HepG2 (cell line): Measurements from ENCODE around the gene THRB. TPM values are rescaled to one million over a fixed set of nuclear protein-coding genes. Genes with fewer than 3 reads are reported as not detected.
A peak's percentile ranks its signal among the peaks of the same experiment; 100 is the strongest.

Experiments
- AHR ChIP-seq: IDR thresholded peaks from 2 replicates; pipeline ENCODE4 v1.6.1; 2018; ENCODE audit warnings: missing genetic modification reagents, missing compliant biosample characterization
- CEBPB ChIP-seq: IDR thresholded peaks from 2 replicates; pipeline ENCODE4 v1.6.1; 2011; ENCODE audit warnings: low read depth, low read length, improper control_type of control experiment, borderline replicate concordance
- FOXK2 ChIP-seq: fragments of 450-650 bp; IDR thresholded peaks from 2 replicates; pipeline ENCODE4 v1.6.1; 2016
- FOXO1 ChIP-seq: sonication (generic); formaldehyde crosslinking; IDR thresholded peaks from 2 replicates; pipeline ENCODE4 v1.4.0; 2020; ENCODE audit warnings: missing genetic modification reagents
- GATAD1 ChIP-seq: IDR thresholded peaks from 2 replicates; pipeline ENCODE4 v1.6.1; 2016; ENCODE audit warnings: missing genetic modification reagents, missing compliant biosample characterization
- HMG20B ChIP-seq: conservative IDR thresholded peaks from 2 replicates; pipeline ENCODE4 v1.6.1; 2016; ENCODE audit warnings: missing genetic modification reagents, missing compliant biosample characterization
- KDM5A ChIP-seq: fragments of 200-600 bp; sonication (generic); IDR thresholded peaks from 2 replicates; pipeline ENCODE4 v1.7.0; 2018; ENCODE audit warnings: antibody characterized with exemption, mild to moderate bottlenecking, low read length, borderline replicate concordance
- KMT2B ChIP-seq: IDR thresholded peaks from 2 replicates; pipeline ENCODE4 v1.6.1; 2016; ENCODE audit warnings: missing genetic modification reagents, missing compliant biosample characterization
- MTA1 ChIP-seq: sonication (generic); formaldehyde crosslinking; IDR thresholded peaks from 2 replicates; pipeline ENCODE4 v1.4.0; 2020; ENCODE audit warnings: missing genetic modification reagents, mild to moderate bottlenecking, borderline replicate concordance
- NFE2L2 ChIP-seq: fragments of 150-350 bp; IDR thresholded peaks from 2 replicates; pipeline ENCODE4 v1.6.1; 2014; ENCODE audit warnings: low read length
- PCBP2 ChIP-seq: fragments of 200-400 bp; formaldehyde crosslinking; optimal IDR thresholded peaks from 2 replicates; pipeline ENCODE3; 2018; ENCODE audit warnings: low read length, low read depth; ENCODE audit not compliant: poor library complexity, severe bottlenecking
- SIX4 ChIP-seq: sonication (generic); formaldehyde crosslinking; IDR thresholded peaks from 2 replicates; pipeline ENCODE4 v1.4.0; 2020; ENCODE audit warnings: missing genetic modification reagents
- SNAPC4 ChIP-seq: sonication (generic); formaldehyde crosslinking; IDR thresholded peaks from 2 replicates; pipeline ENCODE4 v1.4.0; 2020; ENCODE audit warnings: mild to moderate bottlenecking, missing genetic modification reagents
- TCF7 ChIP-seq: sonication (generic); IDR thresholded peaks from 2 replicates; pipeline ENCODE4 v1.6.1; 2016; ENCODE audit warnings: antibody characterized with exemption, low read depth
- TEF ChIP-seq: sonication (generic); formaldehyde crosslinking; IDR thresholded peaks from 2 replicates; pipeline ENCODE4 v1.5.0; 2020; ENCODE audit warnings: missing genetic modification reagents
- ZBTB1 ChIP-seq: sonication (generic); formaldehyde crosslinking; IDR thresholded peaks from 2 replicates; pipeline ENCODE4 v1.4.0; 2020; ENCODE audit warnings: missing genetic modification reagents, borderline replicate concordance
- ZNF317 ChIP-seq: sonication (generic); formaldehyde crosslinking; IDR thresholded peaks from 2 replicates; pipeline ENCODE4 v1.5.0; 2020; ENCODE audit warnings: mild to moderate bottlenecking, missing genetic modification reagents
- ZNF580 ChIP-seq: IDR thresholded peaks from 2 replicates; pipeline ENCODE4 v1.6.1; 2016; ENCODE audit warnings: low read depth, borderline replicate concordance
- ZSCAN31 ChIP-seq: sonication (generic); formaldehyde crosslinking; IDR thresholded peaks from 2 replicates; pipeline ENCODE4 v1.5.0; 2020; ENCODE audit warnings: low read depth, mild to moderate bottlenecking, missing genetic modification reagents
- polyA plus RNA-seq, 8 experiments: library from polyadenylated mRNA; depleted of rRNA in 3 of 8; stranded (reverse) in 7 of 8; unstranded in 1 of 8; fragments of >200 nt; fragmentation: Illumina TruSeq in 4 of 8; extraction: Trizol in 4 of 8; gene quantifications; 2 replicates each; pipeline versions ENCODE4 v1.2.1 to v1.2.3, GENCODE V29; 2011 to 2016; ENCODE audit warnings: low read depth in 4 of 8, missing spikeins in 1 of 8, mixed read lengths in 1 of 8; ENCODE audit not compliant: insufficient read depth in 1 of 8
- total RNA-seq, 5 experiments: library from RNA; depleted of rRNA; stranded (reverse); fragments of >200 nt; fragmentation: Illumina TruSeq; extraction: Trizol; gene quantifications; 2 replicates each; pipeline ENCODE4 v1.2.3, GENCODE V29; 2016; ENCODE audit warnings: low read depth in 1 of 5
- TF ChIP-seq, protein P1 (sequence below): sonication (generic); formaldehyde crosslinking; IDR thresholded peaks from 2 replicates; pipeline ENCODE4 v1.5.1; 2020; ENCODE audit warnings: mild to moderate bottlenecking, missing genetic modification reagents, moderate library complexity

The THRB gene
- total and polyA plus RNA-seq, 2 of the 13 experiments (the other 11 are each of a cell fraction or from before 2014, with no cell fraction given) = 4.7 to 22.7 TPM

GRCh38 chr3:24493746-24494617 lies 668 bp downstream of the THRB start (continued):
- TF ChIP-seq MTA1 (CRISPR knock-in tag) (peak; percentile 40; the same call in 1 of the 2 replicates), TCF7 (no peak), ZSCAN31 (CRISPR knock-in tag) (no peak), SNAPC4 (CRISPR knock-in tag) (0 out of 2 replicates have a peak, but pooled peaks have one; percentile 49), NFE2L2 (no peak), AHR (CRISPR knock-in tag) (no peak), CEBPB (no peak), KDM5A (0 out of 2 replicates have a peak, but pooled peaks have one; percentile 5), GATAD1 (CRISPR knock-in tag) (no peak), KMT2B (peak; percentile 65), PCBP2 (no peak), ZNF317 (CRISPR knock-in tag) (peak; percentile 32; the same call in 1 of the 2 replicates), ZNF580 (no peak), TEF (CRISPR knock-in tag) (no peak), ZBTB1 (CRISPR knock-in tag) (no peak), HMG20B (CRISPR knock-in tag) (no peak), FOXO1 (CRISPR knock-in tag) (no peak), FOXK2 (0 out of 2 replicates have a peak, but pooled peaks have one; percentile 17), SIX4 (CRISPR knock-in tag) (no peak)
- TF ChIP-seq, protein P1, sequence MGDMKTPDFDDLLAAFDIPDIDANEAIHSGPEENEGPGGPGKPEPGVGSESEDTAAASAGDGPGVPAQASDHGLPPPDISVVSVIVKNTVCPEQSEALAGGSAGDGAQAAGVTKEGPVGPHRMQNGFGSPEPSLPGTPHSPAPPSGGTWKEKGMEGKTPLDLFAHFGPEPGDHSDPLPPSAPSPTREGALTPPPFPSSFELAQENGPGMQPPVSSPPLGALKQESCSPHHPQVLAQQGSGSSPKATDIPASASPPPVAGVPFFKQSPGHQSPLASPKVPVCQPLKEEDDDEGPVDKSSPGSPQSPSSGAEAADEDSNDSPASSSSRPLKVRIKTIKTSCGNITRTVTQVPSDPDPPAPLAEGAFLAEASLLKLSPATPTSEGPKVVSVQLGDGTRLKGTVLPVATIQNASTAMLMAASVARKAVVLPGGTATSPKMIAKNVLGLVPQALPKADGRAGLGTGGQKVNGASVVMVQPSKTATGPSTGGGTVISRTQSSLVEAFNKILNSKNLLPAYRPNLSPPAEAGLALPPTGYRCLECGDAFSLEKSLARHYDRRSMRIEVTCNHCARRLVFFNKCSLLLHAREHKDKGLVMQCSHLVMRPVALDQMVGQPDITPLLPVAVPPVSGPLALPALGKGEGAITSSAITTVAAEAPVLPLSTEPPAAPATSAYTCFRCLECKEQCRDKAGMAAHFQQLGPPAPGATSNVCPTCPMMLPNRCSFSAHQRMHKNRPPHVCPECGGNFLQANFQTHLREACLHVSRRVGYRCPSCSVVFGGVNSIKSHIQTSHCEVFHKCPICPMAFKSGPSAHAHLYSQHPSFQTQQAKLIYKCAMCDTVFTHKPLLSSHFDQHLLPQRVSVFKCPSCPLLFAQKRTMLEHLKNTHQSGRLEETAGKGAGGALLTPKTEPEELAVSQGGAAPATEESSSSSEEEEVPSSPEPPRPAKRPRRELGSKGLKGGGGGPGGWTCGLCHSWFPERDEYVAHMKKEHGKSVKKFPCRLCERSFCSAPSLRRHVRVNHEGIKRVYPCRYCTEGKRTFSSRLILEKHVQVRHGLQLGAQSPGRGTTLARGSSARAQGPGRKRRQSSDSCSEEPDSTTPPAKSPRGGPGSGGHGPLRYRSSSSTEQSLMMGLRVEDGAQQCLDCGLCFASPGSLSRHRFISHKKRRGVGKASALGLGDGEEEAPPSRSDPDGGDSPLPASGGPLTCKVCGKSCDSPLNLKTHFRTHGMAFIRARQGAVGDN = peak; percentile 77
